GM13976 (cell line): Measurements from ENCODE around the gene GPR3.
"Not testable (repeated sequence)": the region's sequence is repeated elsewhere in the genome, so short reads cannot be mapped to it uniquely, and the experiment has no call there.

Experiments used
- DNase-seq: peaks from one replicate; pipeline ENCODE4 v3.0.0; 2012; ENCODE audit warnings: low spot score
- in situ Hi-C: fragments of 300-500 bp; cut with MboI; formaldehyde crosslinking; loops from one replicate; pipeline ENCODE4 v1.12.0; 2022; ENCODE audit warnings: low sequenced_read_pairs, mixed read lengths, inconsistent platforms; ENCODE audit not compliant: unreplicated experiment
- TF ChIP-seq, protein P1 (sequence below): IDR thresholded peaks from 2 replicates; pipeline ENCODE4 v1.5.1; 2012; ENCODE audit warnings: borderline replicate concordance, mild to moderate bottlenecking; ENCODE audit not compliant: insufficient read depth; ENCODE audit errors: extremely low read depth, missing control alignments, control extremely low read depth

Gene GPR3

DNA sequence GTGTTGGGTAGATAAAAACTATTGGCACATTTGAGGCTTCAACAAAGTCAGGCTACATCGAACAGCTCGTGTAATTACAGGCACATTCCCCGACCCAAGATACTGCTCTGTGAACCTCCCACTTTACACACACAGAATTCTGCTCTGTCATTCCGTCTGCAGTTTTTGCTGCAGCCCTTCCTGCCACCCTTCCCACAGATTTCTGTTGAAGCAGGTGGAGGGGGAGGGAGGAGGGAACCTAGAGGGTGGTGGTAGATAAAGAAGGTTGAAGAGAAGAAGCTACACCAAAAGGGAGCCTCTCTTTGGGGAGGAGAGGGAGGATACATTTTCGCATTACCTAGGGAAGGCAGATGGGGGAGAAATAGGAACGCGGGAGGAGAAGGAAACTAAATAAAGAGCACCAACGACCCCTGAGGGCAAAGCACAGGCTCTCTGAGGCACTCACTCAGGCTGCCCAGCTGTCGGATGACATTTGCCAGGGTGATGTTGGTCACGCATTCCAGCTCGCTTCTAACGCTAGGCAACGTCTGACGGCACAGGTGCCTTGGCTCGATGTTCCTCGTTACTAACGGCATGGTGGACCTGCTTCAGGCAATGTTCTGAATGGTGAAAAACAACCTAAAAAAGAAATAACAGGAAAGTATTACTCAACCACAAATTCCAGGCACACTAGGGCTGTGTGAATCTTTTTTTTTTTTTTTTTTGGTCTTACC lies 36.0 kb downstream of the GPR3 start:
- in situ Hi-C loops = no loop called here
- TF ChIP-seq, protein P1, sequence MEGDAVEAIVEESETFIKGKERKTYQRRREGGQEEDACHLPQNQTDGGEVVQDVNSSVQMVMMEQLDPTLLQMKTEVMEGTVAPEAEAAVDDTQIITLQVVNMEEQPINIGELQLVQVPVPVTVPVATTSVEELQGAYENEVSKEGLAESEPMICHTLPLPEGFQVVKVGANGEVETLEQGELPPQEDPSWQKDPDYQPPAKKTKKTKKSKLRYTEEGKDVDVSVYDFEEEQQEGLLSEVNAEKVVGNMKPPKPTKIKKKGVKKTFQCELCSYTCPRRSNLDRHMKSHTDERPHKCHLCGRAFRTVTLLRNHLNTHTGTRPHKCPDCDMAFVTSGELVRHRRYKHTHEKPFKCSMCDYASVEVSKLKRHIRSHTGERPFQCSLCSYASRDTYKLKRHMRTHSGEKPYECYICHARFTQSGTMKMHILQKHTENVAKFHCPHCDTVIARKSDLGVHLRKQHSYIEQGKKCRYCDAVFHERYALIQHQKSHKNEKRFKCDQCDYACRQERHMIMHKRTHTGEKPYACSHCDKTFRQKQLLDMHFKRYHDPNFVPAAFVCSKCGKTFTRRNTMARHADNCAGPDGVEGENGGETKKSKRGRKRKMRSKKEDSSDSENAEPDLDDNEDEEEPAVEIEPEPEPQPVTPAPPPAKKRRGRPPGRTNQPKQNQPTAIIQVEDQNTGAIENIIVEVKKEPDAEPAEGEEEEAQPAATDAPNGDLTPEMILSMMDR = no peak
- no peak for DNase-seq

- in situ Hi-C loops = no loop called here
Measured at GRCh38 chr1:27429029-27429425, 36.6 kb downstream of the GPR3 start.

DNA sequence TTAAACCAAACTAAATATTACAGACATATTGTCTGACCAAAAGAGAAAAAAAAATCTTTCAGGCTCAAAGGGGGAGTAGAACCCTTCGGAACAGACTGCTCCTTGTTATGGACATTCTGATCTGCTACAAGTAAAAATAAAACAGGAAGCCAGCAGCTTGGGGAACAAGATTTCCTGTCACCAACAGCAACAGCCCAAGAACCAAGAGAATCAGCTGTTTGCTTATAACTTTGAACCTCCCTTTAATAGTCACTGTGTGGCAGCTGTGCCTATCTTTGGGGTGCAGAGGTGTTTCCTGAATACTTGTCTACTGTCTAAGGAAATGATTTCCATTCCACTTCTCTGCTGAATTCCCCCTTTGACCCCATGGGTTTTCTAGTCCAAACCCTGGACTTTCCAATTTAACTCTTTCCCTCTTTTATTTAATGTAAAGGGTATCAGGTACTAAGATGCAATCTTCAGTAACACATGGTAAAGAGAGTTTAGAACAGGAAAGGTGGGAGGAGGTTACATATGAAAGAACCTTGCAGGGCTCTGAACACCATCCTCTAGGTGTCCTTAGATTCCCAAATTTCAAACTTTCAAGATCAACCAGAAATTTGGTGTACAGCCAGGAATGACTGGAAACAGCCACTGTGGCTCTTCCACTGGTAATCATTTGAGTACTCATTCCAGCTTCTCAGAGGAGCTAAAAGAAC lies 38.6 kb downstream of the GPR3 start:
- TF ChIP-seq, protein P1 = no peak
- peak; percentile 42 for DNase-seq
- in situ Hi-C loops = no loop called here

More at GRCh38 chr1:27429029-27429425, 36.6 kb downstream of the GPR3 start:
- DNase-seq = no peak
- TF ChIP-seq, protein P1 = no peak

DNA sequence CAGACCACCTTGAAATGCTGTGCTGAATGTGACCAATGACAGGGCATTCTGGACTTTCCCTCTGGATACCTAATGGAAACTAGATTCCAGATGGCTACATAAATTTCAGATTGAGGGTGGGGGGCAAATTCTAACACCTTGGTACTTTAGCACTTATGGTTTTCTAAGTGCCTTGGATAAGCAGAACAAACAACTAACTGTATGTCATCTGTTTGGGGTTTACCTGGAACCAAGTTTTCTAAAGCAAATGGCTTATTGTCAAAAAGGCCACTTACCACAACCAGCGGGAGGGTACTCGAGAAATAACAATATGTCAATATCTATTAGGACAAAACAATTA lies 39.1 kb downstream of the GPR3 start:
- in situ Hi-C loops = no loop called here
- no peak for DNase-seq
- TF ChIP-seq, protein P1 = no peak

GRCh38 chr1:27432725-27433124 lies 40.3 kb downstream of the GPR3 start:
- in situ Hi-C loops, DNase-seq: not testable (repeated sequence)

GRCh38 chr1:27433706-27434105 lies 41.3 kb downstream of the GPR3 start:
- DNase-seq = no peak
- TF ChIP-seq, protein P1 = no peak
- in situ Hi-C loops = no loop called here

DNA sequence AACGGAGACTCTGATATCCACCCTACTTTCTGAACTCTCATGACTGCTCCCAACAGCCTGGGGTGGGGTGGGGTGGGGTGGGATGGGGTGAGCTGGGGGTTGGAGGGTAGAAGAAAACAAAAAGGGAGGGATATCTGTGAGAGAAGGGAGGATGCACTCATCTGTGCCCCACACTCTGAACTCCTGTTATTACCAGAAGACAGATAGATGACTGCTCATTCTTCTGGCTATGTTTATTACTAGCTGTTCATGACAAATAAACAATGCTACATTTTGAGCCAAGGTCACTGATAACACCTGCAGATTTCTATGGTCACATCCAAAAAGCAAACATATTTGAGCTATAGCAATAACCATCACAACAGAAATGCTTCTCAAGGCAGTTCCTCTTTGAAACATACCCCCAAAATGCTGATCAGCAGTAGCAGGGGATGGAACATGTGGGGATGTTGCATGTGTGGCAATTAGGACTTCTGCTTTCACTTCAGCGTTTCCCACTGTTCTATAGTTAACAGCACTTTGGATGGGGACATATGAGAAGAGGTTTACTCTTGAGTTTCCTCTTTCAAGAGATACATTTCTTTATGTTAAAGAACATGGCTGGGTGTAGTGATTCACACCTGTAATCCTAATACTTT lies 43.3 kb downstream of the GPR3 start:
- in situ Hi-C loops = no loop called here
- TF ChIP-seq, protein P1 = no peak
- peak; percentile 48 for DNase-seq
